22Rv1 (cell line): ENCODE results near the gene GLCE.

Source experiments
- H3K27ac ChIP-seq: fragments of 450-650 bp; 2 replicates; pipeline ENCODE4 v1.5.1; 2017
- CTCF ChIP-seq: fragments of 450-650 bp; IDR thresholded peaks from 2 replicates; pipeline ENCODE4 v1.5.1; 2017; ENCODE audit warnings: mild to moderate bottlenecking
- ZFX ChIP-seq: fragments of 450-650 bp; IDR thresholded peaks from 2 replicates; pipeline ENCODE4 v1.6.1; 2017; ENCODE audit warnings: antibody characterized with exemption, borderline replicate concordance

GLCE gene

GRCh38 chr15:69145694-69146492, 14.5 kb upstream of the GLCE start:
- TF ChIP-seq ZFX (no peak), CTCF (no peak)
- no peak overlapping the region for H3K27ac ChIP-seq

GRCh38 chr15:69146724-69147435, 13.6 kb upstream of the GLCE start:
- H3K27ac ChIP-seq = no peak overlapping the region
- TF ChIP-seq CTCF (no peak), ZFX (no peak)

GRCh38 chr15:69148465-69148864, 12.0 kb upstream of the GLCE start:
- no peak overlapping the region for H3K27ac ChIP-seq
- TF ChIP-seq ZFX = no peak
- TF ChIP-seq CTCF = no peak

GRCh38 chr15:69149163-69149562, 11.3 kb upstream of the GLCE start:
- H3K27ac ChIP-seq = no peak overlapping the region
- TF ChIP-seq CTCF = no peak
- TF ChIP-seq ZFX = no peak

GRCh38 chr15:69149803-69150202, 10.6 kb upstream of the GLCE start:
- no peak for TF ChIP-seq ZFX
- TF ChIP-seq CTCF = no peak
- no peak overlapping the region for H3K27ac ChIP-seq

- H3K27ac ChIP-seq = no peak overlapping the region
- no peak for TF ChIP-seq CTCF
- TF ChIP-seq ZFX = no peak
Measured at GRCh38 chr15:69150336-69150735, 10.1 kb upstream of the GLCE start.

- TF ChIP-seq CTCF = no peak
- no peak for TF ChIP-seq ZFX
Measured at GRCh38 chr15:69150841-69151240, 9.6 kb upstream of the GLCE start.

More at GRCh38 chr15:69150841-69151240, 9.6 kb upstream of the GLCE start:
- no peak overlapping the region for H3K27ac ChIP-seq
